GM21723 (cell line): ENCODE results near the gene APBA2.
A peak's percentile ranks its signal among the peaks of the same experiment; 100 is the strongest.
"Not testable (repeated sequence)": the region's sequence is repeated elsewhere in the genome, so short reads cannot be mapped to it uniquely, and the experiment has no call there.

Experiments
- ATAC-seq: cut with Tn5 transposase; IDR thresholded peaks from one replicate; pipeline ENCODE4 v1.9.1; 2021; ENCODE audit warnings: mild to moderate bottlenecking, moderate library complexity; ENCODE audit not compliant: unreplicated experiment

APBA2 gene

DNA sequence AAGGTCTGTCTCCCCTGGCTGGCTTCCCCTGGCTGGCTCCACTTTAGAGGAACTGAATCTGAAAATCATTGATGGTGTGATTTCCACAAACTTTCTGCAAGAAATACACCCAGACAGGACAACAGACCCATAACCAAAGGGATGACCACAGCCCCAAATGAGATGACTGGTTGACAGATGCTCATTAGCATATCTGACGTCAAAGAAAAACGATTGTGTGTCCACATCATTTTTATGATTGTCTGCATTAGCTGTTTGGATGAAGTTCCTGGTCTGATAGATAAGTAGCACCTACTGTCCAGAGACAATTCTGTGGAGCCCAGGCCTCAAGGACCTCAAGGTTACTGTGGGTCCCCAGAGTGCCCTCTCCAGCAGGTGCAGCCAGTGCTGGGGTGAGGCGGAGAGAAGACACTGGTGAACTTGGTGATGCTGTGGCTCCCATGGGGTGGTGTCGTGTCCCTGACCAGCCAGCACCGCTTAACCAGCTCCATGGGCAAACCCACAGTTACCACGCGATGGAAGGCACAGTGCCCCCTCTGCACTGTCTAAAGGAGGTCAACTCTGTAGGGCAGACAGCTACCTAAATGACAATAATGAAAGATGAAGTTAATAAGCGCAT is 256.5 kb downstream of the APBA2 start:
- no peak for ATAC-seq

DNA sequence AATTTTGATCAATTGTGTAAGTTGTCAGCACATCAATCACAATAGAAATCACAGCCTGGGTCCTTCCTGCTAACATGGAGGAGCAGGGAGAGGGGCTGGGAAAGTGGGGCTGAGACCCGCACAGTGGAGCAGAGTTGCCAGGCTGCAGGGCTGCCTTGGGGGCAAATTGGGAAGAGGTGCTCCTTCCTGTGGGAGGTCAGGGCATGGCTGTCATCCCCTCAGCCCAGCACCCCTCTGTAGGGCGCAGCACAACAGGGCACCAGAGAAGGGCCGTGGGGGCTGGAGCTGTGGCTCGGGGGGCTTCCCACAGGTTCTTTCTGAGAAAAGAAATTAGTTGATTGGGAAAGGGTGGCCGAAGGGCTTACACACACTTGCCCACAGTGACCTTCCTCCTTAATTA is 257.5 kb downstream of the APBA2 start:
- no peak for ATAC-seq

DNA sequence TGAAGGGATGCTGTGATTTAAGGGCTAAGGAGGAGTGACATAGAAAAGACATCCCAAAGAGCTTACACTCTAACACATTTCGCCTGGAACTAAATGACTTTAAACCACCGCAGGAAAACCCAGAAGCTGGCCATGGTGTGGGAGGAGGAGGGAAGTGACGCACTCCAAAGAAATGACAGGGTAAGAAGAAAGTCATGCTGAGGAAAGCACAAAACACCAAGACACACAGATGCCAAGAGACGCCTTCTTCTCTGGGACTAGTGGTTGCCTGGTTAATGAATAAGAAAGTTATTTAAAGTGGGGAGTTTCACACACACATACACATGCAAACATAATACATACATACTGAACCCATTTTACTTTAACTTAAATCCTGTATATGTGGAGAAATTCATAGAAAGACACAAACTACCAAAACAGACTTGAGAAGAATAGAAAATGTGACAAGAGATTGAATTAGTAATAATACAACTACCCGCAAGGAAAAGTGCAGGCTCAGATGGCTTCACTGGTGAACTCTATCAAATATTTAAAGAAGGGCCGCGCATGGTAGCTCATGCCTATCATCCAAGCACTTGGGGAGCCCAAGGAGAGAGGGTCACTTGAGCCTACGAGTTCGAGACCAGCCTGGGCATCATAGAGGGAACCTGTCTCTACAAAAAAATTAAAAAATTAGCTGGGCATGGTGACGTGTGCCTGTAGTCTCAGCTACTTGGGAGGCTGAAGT is 258.3 kb downstream of the APBA2 start:
- peak; percentile 41 for ATAC-seq

DNA sequence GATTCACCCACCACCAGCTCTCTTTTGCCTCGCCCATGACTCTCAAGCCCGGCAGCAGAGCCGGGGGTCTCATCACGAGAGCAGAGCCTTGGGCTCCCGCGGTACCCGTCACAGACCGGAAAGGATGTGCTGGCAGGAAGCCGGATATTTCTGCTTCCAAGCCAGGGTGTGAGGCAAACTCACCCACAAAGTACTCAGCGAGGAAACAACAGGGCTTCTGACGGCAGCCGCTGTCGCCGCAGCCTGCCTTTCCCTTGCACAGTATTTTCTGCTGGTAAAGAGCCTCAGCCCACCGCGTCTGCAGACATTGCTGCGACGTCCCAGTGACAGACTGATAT is 263.9 kb downstream of the APBA2 start:
- ATAC-seq = no peak

DNA sequence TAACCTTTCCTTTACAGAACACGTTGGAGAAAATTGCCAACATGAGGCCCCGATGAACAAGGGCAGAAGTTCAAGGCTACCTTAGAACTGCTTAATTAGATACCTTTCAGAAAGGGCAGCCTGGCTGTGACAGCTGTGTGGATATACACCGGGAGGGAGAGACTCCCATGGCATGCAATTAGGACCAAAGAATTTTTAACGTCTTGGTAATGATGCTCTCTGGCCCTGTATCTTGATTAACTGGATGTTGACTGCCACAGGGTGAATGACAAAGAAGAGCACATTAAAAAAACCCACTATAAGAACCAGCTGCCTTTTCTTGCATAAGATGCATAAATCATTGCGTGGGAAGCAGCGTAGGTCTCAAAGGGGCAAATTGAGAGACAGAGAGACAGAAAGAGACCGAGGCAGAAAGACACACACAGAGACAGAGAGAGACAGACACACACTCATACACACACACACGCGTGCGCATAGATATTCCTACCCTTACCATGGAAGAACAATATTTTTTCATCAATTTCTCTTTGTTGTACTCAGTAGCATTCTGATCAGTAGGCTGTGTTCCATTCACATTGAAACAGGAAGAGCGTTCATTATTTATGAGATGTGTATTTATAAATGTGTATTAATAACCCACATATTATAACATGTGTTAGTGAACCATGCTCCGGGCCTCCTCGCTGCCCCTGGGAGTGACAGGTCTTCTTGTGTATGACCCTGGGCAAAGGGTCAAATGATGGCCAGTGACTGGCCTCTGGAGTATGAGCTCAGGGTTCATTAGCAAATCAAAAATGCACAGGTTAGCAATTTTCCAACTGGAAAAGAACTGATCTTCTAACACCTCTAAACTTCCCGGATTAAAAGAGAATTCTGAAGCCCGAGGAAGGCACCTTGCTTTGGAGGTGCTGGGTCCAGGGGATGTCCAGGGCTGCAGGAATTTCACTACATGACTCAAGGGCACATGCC is 265.0 kb downstream of the APBA2 start:
- no peak for ATAC-seq

DNA sequence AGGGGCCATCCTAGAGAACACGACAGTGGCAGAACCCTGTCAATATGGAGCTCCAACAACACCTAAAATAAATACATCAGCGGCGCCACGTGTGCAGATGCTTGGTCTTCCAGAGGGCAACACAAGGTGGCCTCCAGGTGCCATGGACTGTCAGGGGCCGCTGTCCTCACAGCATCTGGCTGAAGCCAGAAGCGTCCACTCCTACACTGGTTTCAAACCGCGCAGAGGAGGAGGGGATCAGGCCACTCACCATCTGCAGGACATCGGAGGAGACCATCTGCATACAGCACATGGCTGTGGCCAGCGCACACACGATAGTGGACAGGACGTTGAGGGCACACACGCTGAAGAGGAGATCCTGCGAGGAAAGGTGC is 265.7 kb downstream of the APBA2 start:
- no peak for ATAC-seq

DNA sequence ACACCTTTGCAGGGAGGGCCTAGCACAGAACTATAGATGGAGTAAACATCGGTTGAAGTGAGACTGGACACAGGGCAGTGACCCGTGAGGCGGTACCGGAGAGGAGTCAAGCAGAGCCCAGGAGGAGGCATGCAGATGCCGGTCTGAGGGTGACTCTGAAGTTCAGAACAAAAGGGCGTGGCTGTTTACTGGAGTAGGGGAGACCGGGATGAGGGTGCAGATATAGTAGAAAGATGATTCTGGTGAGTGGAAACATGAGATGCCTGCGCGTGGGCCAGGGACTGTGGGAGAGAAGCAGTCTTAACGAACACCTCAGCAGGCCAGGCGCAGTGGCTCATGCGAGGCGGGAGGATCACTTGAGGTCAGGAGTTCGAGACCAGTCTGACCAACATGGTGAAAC is 270.7 kb downstream of the APBA2 start:
- ATAC-seq = no peak

DNA sequence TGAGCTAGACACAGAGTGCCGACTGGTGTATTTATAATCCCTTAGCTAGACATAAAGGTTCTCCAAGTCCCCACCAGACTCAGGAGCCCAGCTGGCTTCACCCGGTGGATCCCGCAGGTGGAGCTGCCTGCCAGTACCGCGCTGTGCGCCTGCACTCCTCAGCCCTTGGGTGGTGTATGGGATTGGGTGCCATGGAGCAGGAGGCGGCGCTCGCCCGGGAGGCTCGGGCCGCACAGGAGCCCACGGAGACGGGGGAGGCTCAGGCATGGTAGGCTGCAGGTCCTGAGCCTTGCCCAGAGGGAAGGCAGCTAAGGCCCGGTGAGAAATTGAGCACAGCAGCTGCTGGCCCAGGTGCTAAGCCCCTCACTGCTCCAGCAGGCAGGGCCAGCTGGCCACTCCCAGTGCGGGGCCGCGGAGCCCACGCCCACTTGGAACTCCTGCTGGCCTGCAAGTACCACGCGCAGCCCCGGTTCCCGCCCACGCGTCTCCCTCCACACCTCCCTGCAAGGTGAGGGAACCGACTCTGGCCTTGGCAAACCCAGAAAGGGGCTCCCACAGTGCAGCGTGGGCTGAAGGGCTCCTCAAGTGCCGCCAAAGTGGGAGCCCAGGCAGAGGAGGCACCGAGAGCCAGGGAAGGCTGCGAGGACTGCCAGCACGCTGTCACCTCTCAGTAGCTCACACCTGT is 274.1 kb downstream of the APBA2 start:
- no peak for ATAC-seq

DNA sequence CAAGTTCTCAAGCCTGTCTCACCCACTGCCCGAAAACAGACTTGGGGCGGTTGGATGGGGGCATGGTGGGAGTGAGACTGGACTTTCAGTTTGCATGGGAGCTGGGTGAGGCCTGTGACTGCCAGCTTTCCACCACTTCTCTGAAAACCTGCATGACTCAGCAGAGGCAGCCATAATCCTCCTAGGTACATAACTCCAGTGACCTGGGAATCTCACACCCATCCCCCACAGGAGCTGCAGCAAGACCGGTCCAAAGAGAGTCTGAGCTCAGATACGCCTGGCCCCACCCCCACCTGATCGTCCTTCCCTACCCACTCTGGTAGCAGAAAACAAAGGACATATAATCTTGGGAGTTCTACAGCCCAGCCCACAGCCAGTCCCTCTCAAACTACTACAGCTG is 276.6 kb downstream of the APBA2 start:
- no peak for ATAC-seq

DNA sequence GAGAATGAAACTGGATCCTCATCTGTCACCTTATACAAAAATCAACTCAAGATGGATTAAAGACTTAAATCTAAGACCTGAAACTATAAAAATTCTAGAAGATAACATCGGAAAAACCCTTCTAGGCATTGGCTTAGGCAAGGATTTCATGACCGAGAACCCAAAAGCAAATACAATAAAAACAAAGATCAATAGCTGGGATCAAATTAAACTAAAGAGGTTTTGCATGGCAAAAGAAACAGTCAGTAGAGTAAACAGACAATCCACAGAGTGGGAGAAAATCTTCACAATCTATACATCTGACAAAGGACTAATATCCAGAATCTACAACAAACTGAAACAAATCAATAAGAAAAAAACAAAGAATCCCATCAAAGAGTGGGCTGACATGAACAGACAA is 281.3 kb downstream of the APBA2 start:
- not testable (repeated sequence) for ATAC-seq
